HTERT RPE-1 (cell line): Measurements from ENCODE around the gene TMEM80.
"Not testable (repeated sequence)": the region's sequence is repeated elsewhere in the genome, so short reads cannot be mapped to it uniquely, and the experiment has no call there.

ENCODE experiments used
- in situ Hi-C: fragments of 300-500 bp; cut with MboI; formaldehyde crosslinking; loops from 4 replicates; pipeline ENCODE4 v1.14.3; 2020; ENCODE audit warnings: low sequenced_read_pairs

TMEM80 gene

DNA sequence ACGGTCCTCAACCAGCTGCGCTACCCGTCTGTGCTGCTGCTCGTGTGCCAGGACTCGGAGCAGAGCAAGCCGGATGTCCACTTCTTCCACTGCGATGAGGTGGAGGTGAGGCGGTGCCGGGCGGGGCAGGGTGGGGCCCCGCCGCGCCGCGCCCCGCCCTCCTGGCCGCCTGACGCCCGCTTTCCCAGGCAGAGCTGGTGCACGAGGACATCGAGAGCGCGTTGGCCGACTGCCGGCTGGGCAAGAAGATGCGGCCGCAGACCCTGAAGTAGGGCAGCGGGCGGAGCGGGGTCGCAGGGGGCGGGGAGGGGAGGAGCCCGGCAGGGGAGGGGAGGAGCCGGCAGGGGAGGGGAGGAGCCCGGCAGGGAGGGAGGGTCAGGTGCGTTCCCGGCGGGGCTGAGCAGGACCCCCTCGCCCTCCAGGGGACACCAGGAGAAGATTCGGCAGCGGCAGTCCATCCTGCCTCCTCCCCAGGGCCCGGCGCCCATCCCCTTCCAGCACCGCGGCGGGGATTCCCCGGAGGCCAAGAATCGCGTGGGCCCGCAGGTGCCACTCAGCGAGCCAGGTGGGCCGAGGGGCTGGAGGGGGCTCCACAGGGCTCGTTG, 25.1 kb downstream of the TMEM80 start:
- in situ Hi-C loops = no loop called here

DNA sequence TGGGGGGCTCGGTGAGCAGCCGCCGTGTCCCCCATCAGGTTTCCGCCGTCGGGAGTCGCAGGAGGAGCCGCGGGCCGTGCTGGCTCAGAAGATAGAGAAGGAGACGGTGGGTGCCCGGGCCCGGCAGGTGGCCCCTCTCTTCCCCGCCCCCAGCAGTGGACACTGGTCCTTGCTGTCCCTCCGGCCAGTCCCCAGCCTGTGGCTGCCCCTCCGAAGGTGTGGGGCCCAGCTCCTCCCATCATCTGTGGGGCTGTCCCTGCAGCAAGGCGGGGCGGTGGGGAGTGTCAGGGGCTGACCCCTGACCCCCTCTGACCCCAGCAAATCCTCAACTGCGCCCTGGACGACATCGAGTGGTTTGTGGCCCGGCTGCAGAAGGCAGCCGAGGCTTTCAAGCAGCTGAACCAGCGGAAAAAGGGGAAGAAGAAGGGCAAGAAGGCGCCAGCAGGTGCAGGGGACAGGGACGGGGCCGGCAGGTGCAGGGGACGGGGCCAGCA, 25.7 kb downstream of the TMEM80 start:
- in situ Hi-C loops = no loop called here

DNA sequence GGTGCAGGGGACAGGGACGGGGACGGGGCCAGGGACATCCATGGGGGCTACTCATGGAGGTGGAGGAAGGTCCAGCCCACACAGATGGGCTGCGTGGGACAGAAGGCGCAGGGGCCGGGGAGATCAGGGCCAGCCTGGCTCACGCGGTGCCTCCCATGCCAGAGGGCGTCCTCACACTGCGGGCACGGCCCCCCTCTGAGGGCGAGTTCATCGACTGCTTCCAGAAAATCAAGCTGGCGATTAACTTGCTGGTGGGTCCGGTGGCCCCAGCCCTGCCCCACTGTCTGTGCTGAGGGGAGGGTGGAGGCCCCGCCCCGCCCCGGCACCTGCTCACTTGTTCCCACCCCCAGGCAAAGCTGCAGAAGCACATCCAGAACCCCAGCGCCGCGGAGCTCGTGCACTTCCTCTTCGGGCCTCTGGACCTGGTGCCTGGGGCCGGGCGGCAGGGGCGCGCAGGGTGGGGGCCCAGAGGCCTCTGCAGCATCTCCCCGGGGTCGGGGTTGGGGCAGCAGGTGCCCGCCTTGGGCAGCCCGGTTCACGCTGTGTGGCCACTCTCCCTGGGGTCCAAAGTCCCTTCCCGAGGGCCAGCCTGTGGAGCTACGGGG, 26.2 kb downstream of the TMEM80 start:
- in situ Hi-C loops = no loop called here

DNA sequence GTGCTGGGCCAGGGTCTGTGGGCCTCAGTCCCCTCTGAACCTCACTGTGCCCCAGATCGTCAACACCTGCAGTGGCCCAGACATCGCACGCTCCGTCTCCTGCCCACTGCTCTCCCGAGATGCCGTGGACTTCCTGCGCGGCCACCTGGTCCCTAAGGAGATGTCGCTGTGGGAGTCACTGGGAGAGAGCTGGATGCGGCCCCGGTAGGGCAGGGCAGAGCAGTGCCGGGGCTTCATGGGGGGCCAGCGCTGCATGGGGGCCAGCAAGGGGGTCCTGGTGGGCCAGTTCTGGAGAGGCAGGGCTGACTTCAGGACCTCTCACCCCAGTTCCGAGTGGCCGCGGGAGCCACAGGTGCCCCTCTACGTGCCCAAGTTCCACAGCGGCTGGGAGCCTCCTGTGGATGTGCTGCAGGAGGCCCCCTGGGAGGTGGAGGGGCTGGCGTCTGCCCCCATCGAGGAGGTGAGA, 26.8 kb downstream of the TMEM80 start:
- in situ Hi-C loops = no loop called here

DNA sequence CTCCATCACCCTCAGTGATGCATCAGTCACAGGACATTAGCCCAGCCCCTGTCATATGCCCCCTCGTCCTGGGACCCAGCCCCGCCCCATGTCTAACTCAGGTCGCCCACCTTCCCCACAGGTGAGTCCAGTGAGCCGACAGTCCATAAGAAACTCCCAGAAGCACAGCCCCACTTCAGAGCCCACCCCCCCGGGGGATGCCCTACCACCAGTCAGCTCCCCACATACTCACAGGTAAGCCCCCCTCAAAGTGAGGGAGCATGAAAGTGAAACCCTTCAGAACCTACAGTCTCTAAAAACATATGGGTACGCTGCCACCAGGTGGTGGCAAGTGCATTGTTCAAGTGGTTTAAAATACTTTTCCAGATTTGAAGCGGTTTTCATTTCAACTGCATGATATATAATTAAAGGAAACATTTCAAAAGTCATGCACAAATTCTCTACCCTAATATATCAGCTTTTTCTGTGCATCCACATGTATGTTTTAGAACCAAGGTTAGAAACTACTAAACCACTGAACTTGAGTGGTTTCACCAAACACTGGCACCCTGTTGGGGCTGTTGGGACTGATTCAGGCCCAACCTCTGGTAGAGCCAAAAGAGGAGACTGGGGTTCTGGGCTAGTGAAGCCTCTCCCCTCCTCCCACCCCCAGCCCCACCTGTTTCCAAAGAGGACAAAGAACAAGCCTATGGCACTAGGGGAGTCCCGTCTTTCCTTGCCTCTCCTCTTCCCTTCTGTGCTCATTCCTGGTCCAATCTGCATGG, 27.7 kb downstream of the TMEM80 start:
- in situ Hi-C loops = no loop called here

DNA sequence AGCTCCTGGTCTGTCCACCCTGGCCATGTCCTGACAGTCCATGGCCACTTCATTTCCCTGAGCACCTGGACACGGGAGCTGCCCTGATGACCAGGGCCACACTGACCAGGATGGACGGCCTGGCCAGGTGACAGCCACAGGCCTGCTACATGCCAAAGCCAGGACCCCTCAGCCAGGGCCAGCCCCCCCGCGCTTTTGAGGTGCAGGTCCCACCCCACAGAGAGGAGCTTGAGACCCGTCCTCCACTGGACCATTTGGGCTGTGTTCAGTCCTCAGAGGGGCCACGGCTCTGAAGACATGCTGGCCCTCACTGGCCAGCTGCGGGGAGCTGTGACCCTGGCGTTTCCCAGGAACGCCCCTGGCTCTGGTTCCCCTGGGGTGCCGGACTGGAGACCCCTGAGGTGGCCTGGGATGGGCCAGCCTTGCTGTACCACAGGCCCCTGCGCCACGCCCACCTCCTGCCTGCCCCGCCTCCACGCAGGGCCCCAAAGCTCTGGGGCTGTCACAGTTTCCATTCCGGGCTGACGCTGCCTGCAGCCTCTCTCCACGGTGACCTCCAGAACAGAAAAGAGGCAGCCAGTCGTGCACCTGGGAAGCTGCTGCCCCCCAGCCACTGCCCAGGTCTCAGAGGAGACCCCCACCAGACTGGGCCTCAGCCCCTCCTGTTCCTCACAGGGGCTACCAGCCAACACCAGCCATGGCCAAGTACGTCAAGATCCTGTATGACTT, 28.6 kb downstream of the TMEM80 start:
- in situ Hi-C loops = no loop called here

DNA sequence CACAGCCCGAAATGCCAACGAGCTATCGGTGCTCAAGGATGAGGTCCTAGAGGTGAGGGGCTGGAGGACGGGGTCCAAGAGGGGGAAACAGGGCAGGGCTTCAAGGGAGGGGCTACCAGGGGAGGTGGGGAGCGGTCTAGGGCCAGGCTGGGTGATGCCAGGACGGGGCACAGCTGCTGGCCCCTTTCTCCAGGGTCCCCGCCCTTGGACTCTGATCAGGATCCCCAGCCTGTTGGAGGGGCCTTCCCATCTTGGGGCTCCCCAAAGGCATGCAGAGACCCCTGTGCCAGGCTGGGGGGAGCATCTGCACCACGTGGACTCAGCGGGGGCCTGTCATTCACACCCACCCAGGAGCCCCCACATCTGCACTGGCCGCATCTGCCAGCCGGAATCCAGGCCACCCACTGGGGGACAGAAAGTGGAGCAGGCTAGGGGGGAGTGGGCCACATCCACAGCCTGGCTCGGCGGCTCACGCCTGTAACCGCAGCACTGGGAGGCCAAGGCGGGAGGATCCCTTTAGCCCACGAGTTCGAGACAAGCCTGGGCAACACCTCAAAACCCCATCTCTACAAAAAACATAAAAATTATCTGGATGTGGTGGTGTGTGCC, 29.3 kb downstream of the TMEM80 start:
- in situ Hi-C loops = no loop called here

DNA sequence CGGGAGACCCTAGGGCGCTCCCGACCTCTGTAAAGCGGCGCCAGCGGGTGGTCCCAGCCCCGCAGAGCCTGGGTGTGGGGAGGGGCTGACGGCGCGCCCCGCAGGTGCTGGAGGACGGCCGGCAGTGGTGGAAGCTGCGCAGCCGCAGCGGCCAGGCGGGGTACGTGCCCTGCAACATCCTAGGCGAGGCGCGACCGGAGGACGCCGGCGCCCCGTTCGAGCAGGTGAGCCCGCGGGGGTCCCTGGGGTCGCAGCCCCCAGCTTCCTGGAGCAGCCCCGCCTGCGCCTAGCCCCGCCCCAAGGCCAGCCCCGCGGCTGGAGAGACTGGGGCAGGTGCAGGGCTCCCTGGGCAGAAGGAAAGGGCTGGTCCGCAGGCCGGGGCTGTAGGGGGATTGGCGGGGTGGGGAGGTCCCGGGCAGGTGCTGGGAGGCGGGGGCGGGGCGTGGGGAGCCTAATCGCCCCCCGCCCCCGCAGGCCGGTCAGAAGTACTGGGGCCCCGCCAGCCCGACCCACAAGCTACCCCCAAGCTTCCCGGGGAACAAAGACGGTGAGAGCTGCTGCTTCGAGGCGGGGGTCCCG, 30.1 kb downstream of the TMEM80 start:
- in situ Hi-C loops = no loop called here

DNA sequence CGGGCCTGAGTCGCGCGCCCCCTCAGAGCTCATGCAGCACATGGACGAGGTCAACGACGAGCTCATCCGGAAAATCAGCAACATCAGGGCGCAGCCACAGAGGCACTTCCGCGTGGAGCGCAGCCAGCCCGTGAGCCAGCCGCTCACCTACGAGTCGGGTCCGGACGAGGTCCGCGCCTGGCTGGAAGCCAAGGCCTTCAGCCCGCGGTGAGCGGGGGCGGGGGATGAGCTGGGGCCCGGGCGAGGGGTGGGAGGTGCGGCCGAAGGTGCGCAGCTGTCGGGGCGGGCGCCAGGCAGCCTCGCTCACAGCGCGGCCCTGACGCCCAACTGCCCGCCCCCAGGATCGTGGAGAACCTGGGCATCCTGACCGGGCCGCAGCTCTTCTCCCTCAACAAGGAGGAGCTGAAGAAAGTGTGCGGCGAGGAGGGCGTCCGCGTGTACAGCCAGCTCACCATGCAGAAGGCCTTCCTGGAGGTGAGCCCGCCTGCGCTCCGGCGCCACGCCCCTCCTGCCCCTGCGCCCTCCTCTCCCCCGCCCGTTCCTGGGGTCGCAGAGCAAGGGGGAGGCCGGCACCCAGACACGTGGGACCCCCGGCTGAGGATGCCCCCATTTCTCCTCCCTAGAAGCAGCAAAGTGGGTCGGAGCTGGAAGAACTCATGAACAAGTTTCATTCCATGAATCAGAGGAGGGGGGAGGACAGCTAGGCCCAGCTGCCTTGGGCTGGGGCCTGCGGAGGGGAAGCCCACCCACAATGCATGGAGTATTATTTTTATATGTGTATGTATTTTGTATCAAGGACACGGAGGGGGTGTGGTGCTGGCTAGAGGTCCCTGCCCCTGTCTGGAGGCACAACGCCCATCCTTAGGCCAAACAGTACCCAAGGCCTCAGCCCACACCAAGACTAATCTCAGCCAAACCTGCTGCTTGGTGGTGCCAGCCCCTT, 30.9 kb downstream of the TMEM80 start:
- in situ Hi-C loops = no loop called here

DNA sequence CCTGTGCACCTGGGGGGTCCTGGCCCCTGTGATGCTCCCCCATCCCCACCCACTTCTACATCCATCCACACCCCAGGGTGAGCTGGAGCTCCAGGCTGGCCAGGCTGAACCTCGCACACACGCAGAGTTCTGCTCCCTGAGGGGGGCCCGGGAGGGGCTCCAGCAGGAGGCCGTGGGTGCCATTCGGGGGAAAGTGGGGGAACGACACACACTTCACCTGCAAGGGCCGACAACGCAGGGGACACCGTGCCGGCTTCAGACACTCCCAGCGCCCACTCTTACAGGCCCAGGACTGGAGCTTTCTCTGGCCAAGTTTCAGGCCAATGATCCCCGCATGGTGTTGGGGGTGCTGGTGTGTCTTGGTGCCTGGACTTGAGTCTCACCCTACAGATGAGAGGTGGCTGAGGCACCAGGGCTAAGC, 31.7 kb downstream of the TMEM80 start:
- in situ Hi-C loops = no loop called here

DNA sequence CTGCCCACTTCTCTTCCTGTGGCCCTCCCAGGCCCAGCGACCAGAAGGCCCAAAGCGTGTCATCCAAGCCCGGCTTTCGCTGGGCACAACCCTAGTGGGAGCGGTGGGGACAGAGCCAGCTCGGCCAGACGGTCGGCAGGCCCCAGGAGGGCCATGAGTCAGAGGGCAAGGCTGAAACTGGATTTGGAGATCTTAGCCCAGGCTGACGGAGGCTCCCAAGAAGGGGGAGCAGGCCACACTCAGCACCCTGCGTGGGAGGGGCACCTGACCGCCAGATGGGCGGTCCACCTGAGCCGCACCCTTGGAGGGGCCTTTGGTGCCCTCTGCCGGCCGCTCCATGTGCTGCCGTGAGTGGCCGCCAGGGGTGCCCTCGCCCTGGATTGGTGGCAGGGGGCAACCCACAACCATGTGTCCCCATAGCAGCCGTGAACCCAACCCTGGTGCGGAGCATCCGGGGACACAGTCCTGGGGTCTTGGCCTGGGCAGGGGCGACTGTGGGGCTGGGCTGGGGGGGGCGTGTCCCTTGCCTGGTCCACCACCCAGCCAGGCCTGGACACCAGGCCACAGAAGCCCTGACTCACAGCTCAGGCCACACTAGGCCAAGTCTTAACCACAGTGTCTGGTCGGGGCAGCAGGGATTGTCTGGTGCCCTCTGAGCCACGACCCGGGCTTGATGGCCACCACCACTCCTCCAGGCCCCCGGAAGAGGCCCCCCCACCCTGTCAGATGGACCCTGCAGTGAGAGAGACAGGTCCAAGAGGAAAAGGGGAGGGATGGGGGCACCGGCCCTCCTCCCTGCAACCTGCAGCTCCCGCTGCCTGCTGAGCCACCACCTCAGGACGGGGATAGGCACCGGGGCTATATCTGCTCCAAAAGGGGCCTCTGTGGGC, 32.5 kb downstream of the TMEM80 start:
- in situ Hi-C loops = no loop called here

DNA sequence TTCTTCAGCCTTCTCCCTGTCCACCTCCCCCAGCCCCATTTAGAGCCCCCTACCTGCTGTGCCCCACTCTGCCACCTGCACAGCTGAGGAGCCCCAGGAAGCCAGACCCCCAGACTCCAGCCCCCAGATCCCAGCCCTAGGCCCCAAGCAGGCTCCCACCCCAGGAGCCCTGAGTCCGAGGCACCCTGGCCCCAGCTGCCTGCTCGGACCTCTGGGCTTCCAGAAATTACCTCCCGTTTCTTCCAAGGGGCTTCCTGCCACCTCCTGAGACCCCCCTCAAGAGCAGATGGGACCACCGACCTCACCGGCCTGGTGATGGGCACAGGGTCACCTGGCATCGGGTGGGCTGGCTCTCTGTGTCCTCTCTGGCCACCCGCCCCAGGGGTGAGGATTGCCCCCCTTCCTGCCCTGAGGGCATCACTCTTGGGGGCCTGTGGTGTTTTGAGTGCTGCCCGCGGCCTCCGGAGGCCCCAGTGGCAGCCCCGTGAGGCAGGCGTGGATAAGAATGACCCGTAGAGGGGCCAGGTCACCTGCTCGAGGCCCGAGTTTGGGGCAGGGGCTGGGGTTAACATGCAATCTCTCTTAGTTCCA, 33.4 kb downstream of the TMEM80 start:
- in situ Hi-C loops = no loop called here

DNA sequence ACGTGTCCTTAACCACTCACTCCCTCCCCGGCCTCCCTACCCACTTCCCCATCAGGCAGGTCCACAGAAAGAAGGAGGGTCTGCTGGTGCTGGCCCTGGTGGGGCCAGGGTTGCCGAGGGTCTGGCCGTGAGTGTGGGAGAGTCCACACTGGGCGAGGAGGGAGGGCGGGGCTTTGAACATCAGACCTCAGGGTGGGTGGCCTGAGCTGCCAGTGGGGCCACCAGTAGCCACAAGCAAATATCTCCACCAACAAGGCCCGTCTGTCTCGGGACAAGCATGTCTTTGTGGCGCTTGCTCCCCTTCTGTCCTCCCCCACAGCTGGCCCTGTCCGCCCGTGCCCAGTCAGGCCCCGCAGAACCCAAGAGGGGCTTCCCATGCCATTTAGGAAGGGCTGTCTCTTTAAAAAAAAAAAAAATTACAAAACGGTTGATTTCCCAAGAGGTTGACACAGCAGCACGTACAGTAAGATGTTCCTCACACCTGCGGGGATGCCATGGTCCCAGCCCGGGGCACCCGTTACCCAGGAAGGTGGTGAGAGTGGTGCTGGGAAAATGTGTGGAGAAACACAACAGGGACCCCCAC, 34.0 kb downstream of the TMEM80 start:
- in situ Hi-C loops = no loop called here

DNA sequence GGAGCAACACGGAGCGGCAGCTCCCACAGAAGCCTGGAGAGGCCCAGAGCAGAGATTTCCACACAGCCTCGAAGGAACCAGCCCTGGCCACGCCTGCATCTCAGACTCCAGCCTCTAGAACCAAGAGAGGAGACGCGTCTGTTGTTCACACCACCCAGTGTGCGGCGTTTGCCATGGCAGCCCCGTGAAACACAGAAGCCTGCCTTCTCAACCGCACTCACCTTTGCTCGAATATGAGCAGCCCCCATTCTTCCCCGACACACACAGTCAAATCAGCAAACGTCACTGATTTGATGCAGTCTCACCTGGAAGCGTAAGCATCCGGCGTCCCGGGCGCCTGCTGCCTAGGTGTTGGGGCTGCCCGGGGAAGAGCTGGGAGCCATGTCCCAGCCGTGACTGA, 37.5 kb downstream of the TMEM80 start:
- in situ Hi-C loops = no loop called here

DNA sequence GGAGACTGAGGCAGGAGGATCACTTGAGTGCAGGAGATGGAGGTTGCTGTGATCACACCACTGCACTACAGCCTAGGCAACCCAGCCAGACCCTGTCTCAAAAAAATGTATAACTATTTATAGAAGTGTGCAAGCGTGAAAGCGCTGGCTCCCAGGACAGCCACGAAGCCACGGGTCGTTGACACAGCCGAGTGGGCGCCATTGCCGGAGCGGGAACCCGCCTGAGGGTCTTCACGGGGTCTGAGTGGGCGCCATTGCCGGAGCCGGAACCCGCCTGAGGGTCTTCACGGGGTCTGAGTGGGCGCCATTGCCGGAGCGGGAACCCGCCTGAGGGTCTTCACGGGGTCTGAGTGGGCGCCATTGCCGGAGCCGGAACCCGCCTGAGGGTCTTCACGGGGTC, 38.9 kb downstream of the TMEM80 start:
- in situ Hi-C loops = not testable (repeated sequence)

DNA sequence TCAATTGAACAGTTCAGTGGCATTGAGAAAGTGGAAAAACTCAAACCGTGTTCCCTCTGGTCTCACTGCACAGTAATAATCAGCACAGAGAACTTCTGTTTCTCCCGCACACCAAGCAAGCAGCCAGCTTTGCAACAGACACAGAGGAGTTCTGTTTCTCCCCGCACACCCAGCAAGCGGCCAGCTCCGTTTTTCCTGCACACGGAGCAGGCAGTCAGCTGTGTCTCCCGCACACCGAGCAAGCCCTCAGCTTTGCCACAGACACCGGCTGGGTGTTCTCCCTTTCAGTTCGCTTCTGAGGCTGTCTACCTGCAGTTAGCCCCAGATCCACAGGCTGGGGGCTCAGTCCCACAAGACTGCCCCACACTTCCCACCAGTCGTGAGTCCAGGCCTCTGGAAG, 41.8 kb downstream of the TMEM80 start:
- in situ Hi-C loops = no loop called here

DNA sequence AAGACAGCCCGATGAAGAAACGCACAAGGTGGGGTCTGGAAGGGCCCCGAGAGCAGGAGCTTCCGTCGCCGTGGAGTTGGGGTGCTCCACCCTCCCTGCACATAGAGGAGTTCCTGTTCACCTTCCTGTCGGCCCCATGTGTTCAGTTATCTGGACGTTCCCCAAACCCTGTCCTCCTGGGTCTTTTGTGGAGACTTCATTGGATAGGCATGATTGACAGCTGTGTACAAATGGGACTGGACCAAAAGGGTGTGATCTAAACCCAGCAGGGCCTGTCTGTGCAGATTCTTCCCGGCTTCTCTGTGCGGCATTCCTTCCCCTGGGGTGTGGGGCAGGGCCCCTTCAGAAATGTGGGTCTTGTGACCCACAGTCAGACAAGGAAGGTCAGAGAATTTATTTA, 42.3 kb downstream of the TMEM80 start:
- in situ Hi-C loops = not testable (repeated sequence)

DNA sequence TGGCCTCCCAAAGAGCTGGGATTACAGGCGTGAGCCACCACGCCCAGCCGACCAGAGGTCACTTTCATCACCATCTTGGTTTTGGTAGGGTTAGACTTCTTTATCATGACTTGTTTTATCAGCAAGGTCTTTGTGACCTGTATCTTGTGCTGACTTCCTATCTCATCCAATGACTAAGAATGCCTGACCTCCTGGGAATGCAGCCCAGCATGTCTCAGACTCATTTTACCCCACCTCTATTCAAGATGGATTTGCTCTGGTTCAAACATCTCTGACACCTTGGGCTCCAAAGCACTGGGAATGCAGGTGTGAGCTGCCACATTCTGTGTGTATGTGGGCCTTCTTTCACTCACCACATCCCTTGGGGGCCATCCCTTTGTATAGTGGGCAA, 46.5 kb downstream of the TMEM80 start:
- in situ Hi-C loops = no loop called here
